Fibroblast of lung (primary cell): Measurements from ENCODE around the gene WDR64. TPM values are rescaled to one million over a fixed set of nuclear protein-coding genes. Genes with fewer than 3 reads are reported as not detected.

Source experiments
- DNase-seq, 2 donors: peaks; one replicate each; pipeline versions ENCODE4 v3.0.0 to v3.0.0-alpha.2; 2010; ENCODE audit warnings: low read depth in 2 of 2
- H2AFZ ChIP-seq: 2 replicates; pipeline ENCODE4 v1.5.1; 2012; ENCODE audit warnings: low read length, control low read depth, inconsistent platforms
- H3K27ac ChIP-seq: 2 replicates; pipeline ENCODE4 v1.5.1; 2011; ENCODE audit warnings: low read length, control low read depth; ENCODE audit not compliant: insufficient read depth
- H3K27me3 ChIP-seq: 2 replicates; pipeline ENCODE4 v1.5.1; 2011; ENCODE audit warnings: mild to moderate bottlenecking, low read length; ENCODE audit not compliant: control insufficient read depth, insufficient read depth
- H3K36me3 ChIP-seq: 2 replicates; pipeline ENCODE4 v1.5.1; 2011; ENCODE audit warnings: low read length; ENCODE audit not compliant: control insufficient read depth, insufficient read depth
- H3K4me1 ChIP-seq: 2 replicates; pipeline ENCODE4 v1.5.1; 2011; ENCODE audit warnings: low read length; ENCODE audit not compliant: control insufficient read depth, insufficient read depth; ENCODE audit errors: extremely low read depth
- H3K4me2 ChIP-seq: 2 replicates; pipeline ENCODE4 v1.5.1; 2011; ENCODE audit warnings: low read length, control low read depth; ENCODE audit not compliant: insufficient read depth; ENCODE audit errors: extremely low read depth
- H3K4me3 ChIP-seq, 4 experiments: fragments of 200-600 bp in 1 of 4; sonication (generic) in 1 of 4; replicated peaks in 1 of 4; 2 replicates each; pipeline ENCODE4 v1.5.1; 2011 to 2016; ENCODE audit warnings: low read length in 4 of 4, low read depth in 3 of 4, mild to moderate bottlenecking in 3 of 4, control low read depth in 2 of 4, inconsistent platforms in 1 of 4, mixed read lengths in 1 of 4; ENCODE audit not compliant: insufficient read depth in 1 of 4; ENCODE audit errors: control extremely low read depth in 1 of 4
- H3K79me2 ChIP-seq: 2 replicates; pipeline ENCODE4 v1.5.1; 2012; ENCODE audit warnings: mild to moderate bottlenecking, low read length, inconsistent platforms; ENCODE audit not compliant: control insufficient read depth, insufficient read depth
- H3K9ac ChIP-seq: 2 replicates; pipeline ENCODE4 v1.5.1; 2011; ENCODE audit warnings: mild to moderate bottlenecking, low read length, control low read depth; ENCODE audit not compliant: insufficient read depth
- H3K9me3 ChIP-seq: 2 replicates; pipeline ENCODE4 v1.5.1; 2012; ENCODE audit warnings: low read depth, low read length; ENCODE audit not compliant: control insufficient read depth, insufficient read depth
- H4K20me1 ChIP-seq: 2 replicates; pipeline ENCODE4 v1.5.1; 2011; ENCODE audit warnings: low read length; ENCODE audit not compliant: control insufficient read depth, insufficient read depth; ENCODE audit errors: extremely low read depth
- CTCF ChIP-seq, 2 donors: IDR thresholded peaks in 1 of 2; conservative IDR thresholded peaks in 1 of 2; 1 replicate in 1 of 2; 2 replicates in 1 of 2; pipeline ENCODE4 v1.5.1; 2011 to 2012; ENCODE audit warnings: low read length in 2 of 2, control low read depth in 1 of 2, inconsistent platforms in 1 of 2, low read depth in 1 of 2, mild to moderate bottlenecking in 1 of 2
- EZH2 ChIP-seq: IDR thresholded peaks from 2 replicates; pipeline ENCODE4 v1.5.1; 2012; ENCODE audit warnings: low read length, control low read depth, mild to moderate bottlenecking; ENCODE audit errors: missing control alignments
- polyA plus RNA-seq, 2 donors: library from polyadenylated mRNA; depleted of rRNA in 1 of 2; stranded (reverse) in 1 of 2; unstranded in 1 of 2; fragments of >200 nt; gene quantifications; 2 replicates each; pipeline ENCODE4 v1.2.1, GENCODE V29; 2011 to 2012; ENCODE audit warnings: missing spikeins in 1 of 2
- total RNA-seq: library from RNA; depleted of rRNA; stranded (reverse); fragments of >200 nt; gene quantifications from 2 replicates; pipeline ENCODE4 v1.2.1, GENCODE V29; 2014

WDR64 gene
- total and polyA plus RNA-seq, 2 donors (not counting 1 experiment from before 2014, with no cell fraction given): not detected

DNA sequence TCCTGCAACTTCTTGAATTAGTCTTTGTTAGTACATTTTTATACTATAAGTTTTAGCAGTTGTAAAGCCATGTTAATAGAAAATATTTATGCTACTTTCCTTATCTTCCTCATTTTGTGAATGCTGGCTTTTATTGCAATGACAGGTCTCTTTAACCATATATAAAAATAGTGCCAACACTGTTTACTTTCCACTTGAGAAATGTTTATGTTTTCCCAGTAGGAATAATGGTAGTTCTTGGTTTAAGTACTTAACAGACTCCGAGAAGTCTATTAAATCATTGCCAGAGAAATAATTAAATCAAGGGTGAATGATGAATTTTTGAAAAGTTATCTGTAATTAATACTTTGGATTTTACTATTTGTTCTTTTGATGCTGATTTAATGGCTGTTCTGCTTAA lies 21.6 kb upstream of the WDR64 start:
- no peak overlapping the region for H3K9ac ChIP-seq
- H3K27me3 ChIP-seq: no peaks in the 10 kb centered on the region
- no peak overlapping the region for H3K4me3 ChIP-seq
- no peaks in the 10 kb centered on the region for H3K9me3 ChIP-seq
- no peaks in the 10 kb centered on the region for H4K20me1 ChIP-seq
- peaks cover 2% of the 10 kb centered on the region for H3K79me2 ChIP-seq
- H3K4me2 ChIP-seq: no peak overlapping the region
- H3K36me3 ChIP-seq: peaks cover 6% of the 10 kb centered on the region
- no peak for TF ChIP-seq EZH2
- TF ChIP-seq CTCF (conservative IDR thresholded peaks at IDR 0.05 in 1 of 2, IDR thresholded peaks at IDR 0.05 in 1 of 2; ENCODE audit: low read depth in 1 of 2, low read length in 2 of 2): no peak
- no peak for DNase-seq
- no peaks in the 10 kb centered on the region for H3K4me1 ChIP-seq
- no peak overlapping the region for H2AFZ ChIP-seq
- H3K27ac ChIP-seq: no peak overlapping the region

- H3K79me2 ChIP-seq: peaks cover 3% of the 10 kb centered on the region
- H3K4me3 ChIP-seq: no peak overlapping the region
- H4K20me1 ChIP-seq: no peaks in the 10 kb centered on the region
- no peak overlapping the region for H3K9ac ChIP-seq
- no peaks in the 10 kb centered on the region for H3K4me1 ChIP-seq
- TF ChIP-seq EZH2: no peak
- no peak for TF ChIP-seq CTCF (conservative IDR thresholded peaks at IDR 0.05 in 1 of 2, IDR thresholded peaks at IDR 0.05 in 1 of 2; ENCODE audit: low read depth in 1 of 2, low read length in 2 of 2)
- peaks cover 8% of the 10 kb centered on the region for H3K36me3 ChIP-seq
- no peaks in the 10 kb centered on the region for H3K9me3 ChIP-seq
- no peaks in the 10 kb centered on the region for H3K27me3 ChIP-seq
- no peak overlapping the region for H3K4me2 ChIP-seq
- no peak for DNase-seq
- no peak overlapping the region for H2AFZ ChIP-seq
- no peak overlapping the region for H3K27ac ChIP-seq
Measured at GRCh38 chr1:241630899-241631298, 21.2 kb upstream of the WDR64 start.

DNA sequence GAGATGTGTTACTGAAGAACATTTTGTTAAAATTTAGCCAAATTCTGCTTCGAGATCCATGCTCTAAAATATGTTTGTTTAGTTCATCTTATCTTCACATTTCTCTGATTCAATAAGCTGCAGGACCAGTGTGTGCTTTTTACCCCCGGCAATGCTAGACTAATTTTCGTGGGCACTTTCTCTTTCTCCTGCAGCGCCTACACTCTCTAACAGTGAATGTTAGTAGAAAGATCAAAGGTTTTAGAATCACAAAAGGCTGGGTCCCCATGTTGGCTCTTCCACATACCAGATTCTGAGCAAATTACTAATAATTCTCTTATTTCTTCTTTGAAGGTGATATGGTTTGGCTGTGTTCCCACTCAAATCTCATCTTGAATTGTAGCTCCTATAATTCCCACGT lies 20.4 kb upstream of the WDR64 start:
- Histone ChIP-seq H3K9ac (no peak overlapping the region), H3K9me3 (no peaks in the 10 kb centered on the region), H3K27me3 (no peaks in the 10 kb centered on the region), H4K20me1 (no peaks in the 10 kb centered on the region), H3K27ac (no peak overlapping the region), H3K36me3 (peaks cover 8% of the 10 kb centered on the region), H2AFZ (no peak overlapping the region), H3K4me2 (no peak overlapping the region), H3K79me2 (peaks cover 3% of the 10 kb centered on the region), H3K4me3 (no peak overlapping the region), H3K4me1 (no peaks in the 10 kb centered on the region)
- TF ChIP-seq CTCF (conservative IDR thresholded peaks at IDR 0.05 in 1 of 2, IDR thresholded peaks at IDR 0.05 in 1 of 2; ENCODE audit: low read depth in 1 of 2, low read length in 2 of 2) (no peak), EZH2 (no peak)
- no peak for DNase-seq
